Measurements from ENCODE around the gene PAPPA2.

PAPPA2 gene

DNA sequence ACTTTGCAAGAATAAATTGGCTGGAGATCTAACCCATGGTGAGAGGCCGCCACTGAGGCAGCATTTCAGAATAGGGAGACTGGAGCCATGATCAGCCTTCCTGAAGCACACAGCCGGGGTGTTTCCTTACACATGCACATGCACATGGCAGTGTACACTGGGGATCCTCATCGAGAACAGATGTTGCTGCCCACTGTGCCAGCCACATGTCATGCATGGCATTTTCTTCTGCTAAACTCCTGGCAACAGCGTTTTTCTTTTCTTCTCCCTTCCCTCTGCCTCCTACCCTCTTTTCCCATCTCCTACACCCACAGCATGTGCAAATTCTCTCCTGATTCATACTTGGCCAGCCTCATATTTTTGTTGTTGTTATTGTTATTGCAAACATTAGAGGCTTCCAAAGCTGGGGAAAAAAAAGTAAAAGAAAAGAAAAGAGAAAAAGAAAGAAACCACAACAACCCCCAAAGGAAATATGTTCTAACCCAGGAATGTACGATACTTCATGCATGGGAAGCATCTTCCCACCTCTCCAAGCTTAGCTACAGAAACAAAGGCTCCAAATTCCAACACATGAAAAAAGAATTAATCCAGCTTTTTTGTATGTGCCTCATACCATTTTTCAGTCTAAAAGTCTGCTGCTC, 357.5 kb downstream of the PAPPA2 start:
- Histone ChIP-seq H3K27ac (no peak overlapping the region), H3K27me3 (ENCODE audit: insufficient read depth, low read depth, severe bottlenecking) (no peaks in the 10 kb centered on the region), H3K4me3 (ENCODE audit: low read depth, low read length) (no peak overlapping the region), H3K9me3 (ENCODE audit: severe bottlenecking) (no peaks in the 10 kb centered on the region), H3K36me3 (no peaks in the 10 kb centered on the region)
- TF ChIP-seq, protein P1, sequence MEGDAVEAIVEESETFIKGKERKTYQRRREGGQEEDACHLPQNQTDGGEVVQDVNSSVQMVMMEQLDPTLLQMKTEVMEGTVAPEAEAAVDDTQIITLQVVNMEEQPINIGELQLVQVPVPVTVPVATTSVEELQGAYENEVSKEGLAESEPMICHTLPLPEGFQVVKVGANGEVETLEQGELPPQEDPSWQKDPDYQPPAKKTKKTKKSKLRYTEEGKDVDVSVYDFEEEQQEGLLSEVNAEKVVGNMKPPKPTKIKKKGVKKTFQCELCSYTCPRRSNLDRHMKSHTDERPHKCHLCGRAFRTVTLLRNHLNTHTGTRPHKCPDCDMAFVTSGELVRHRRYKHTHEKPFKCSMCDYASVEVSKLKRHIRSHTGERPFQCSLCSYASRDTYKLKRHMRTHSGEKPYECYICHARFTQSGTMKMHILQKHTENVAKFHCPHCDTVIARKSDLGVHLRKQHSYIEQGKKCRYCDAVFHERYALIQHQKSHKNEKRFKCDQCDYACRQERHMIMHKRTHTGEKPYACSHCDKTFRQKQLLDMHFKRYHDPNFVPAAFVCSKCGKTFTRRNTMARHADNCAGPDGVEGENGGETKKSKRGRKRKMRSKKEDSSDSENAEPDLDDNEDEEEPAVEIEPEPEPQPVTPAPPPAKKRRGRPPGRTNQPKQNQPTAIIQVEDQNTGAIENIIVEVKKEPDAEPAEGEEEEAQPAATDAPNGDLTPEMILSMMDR (IDR thresholded peaks at IDR 0.05; ENCODE audit: low read depth, low read length), result no peak
- no peak for DNase-seq

DNA sequence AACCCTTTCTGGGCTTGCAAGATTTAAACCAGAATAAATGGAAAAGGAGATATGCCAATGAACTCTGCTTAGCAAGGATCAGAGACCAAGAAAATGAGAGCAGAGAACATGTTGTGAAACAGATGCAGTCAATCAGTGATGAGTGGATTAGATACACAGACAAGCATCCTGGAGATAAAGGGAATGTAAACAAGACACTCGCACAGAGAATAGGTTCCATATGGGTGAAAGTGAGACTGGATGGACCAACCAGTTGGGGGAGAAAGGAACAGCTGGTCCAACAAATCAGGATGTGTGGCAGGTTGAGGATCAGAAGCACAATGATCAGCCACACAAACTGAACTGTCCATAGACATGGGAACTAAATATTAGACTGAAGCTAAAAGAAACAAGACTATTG, 363.3 kb downstream of the PAPPA2 start:
- TF ChIP-seq, protein P1 (IDR thresholded peaks at IDR 0.05; ENCODE audit: low read depth, low read length), result no peak
- Histone ChIP-seq H3K4me3 (ENCODE audit: low read depth, low read length) (no peak overlapping the region), H3K27me3 (ENCODE audit: insufficient read depth, low read depth, severe bottlenecking) (no peaks in the 10 kb centered on the region), H3K36me3 (no peaks in the 10 kb centered on the region), H3K27ac (no peak overlapping the region), H3K9me3 (ENCODE audit: severe bottlenecking) (no peaks in the 10 kb centered on the region)
- DNase-seq, result peak; percentile 58

DNA sequence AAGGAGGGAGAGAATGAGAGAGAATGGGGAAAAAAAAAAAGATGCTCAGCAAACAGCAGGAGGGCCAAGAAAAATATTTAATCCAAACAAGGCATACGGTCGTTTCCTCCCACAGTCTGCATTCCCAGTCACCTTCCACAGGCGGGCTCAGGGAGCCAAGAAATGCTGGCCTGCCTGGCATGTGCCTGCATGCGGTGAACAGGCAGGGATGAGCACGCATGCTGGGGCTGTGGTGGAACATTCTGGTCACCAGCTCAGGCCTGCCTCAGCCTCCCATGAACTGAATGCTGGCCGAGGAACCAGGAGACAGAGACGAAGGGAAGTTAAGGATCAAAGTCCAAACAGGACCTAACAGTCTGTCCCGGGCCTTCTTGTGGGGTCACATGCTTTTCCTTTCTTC, 366.3 kb downstream of the PAPPA2 start:
- Histone ChIP-seq H3K4me3 (ENCODE audit: low read depth, low read length) (no peak overlapping the region), H3K27me3 (ENCODE audit: insufficient read depth, low read depth, severe bottlenecking) (no peaks in the 10 kb centered on the region), H3K9me3 (ENCODE audit: severe bottlenecking) (no peaks in the 10 kb centered on the region), H3K36me3 (no peaks in the 10 kb centered on the region), H3K27ac (no peak overlapping the region)
- TF ChIP-seq, protein P1 (IDR thresholded peaks at IDR 0.05; ENCODE audit: low read depth, low read length), result no peak
- DNase-seq, result no peak

DNA sequence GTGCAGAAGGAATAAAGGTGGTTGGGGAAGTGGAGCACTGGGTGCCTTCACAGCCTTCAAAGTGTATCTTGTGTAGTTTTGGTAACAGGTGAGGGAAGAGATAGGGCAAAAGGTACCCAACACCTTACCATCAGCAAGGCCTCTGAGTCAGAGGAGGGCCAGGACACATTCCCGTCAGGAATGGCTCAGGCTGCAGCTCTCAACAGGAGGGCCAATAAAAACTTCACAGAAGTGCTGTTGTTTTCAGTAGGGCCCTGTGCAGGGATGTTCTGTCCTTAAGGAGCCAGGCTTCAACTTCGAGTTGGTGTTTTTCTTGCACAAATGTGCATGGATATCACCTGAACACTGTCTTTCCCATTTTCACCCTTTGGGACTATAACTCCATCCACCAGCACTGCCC, 368.2 kb downstream of the PAPPA2 start:
- H3K27ac ChIP-seq, result no peak overlapping the region
- no peaks in the 10 kb centered on the region for H3K27me3 ChIP-seq (ENCODE audit: insufficient read depth, low read depth, severe bottlenecking)
- no peaks in the 10 kb centered on the region for H3K9me3 ChIP-seq (ENCODE audit: severe bottlenecking)
- DNase-seq, result no peak
- no peak overlapping the region for H3K4me3 ChIP-seq (ENCODE audit: low read depth, low read length)
- no peaks in the 10 kb centered on the region for H3K36me3 ChIP-seq
- TF ChIP-seq, protein P1 (IDR thresholded peaks at IDR 0.05; ENCODE audit: low read depth, low read length), result no peak

DNA sequence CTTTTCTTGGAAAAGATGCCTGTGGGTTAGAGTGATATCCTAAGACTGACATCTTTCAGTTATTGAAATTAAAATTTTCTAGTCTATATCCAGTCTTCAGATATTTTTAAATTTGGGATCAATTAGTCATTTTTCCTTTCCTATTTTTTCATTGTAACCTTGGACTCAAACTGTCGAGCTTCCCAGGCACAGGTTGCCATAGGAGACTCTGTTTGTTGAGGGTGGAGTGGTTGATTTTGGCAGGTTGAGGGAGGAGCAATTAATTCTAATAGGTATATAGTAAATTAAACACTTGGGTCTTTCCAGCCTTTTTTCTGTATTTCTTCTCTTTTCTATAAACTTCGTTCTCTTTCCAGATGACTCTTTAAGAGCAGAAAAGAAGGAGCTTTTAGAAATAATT, 374.7 kb downstream of the PAPPA2 start:
- Histone ChIP-seq H3K9me3 (ENCODE audit: severe bottlenecking) (no peaks in the 10 kb centered on the region), H3K27me3 (ENCODE audit: insufficient read depth, low read depth, severe bottlenecking) (no peaks in the 10 kb centered on the region), H3K4me3 (ENCODE audit: low read depth, low read length) (no peak overlapping the region), H3K36me3 (no peaks in the 10 kb centered on the region), H3K27ac (no peak overlapping the region)
- TF ChIP-seq, protein P1 (IDR thresholded peaks at IDR 0.05; ENCODE audit: low read depth, low read length), result no peak
- no peak for DNase-seq

Data from WERI-Rb-1 (cell line).